T47D (cell line): ENCODE data around the gene BTLA.
"Not testable (repeated sequence)": the region's sequence is repeated elsewhere in the genome, so short reads cannot be mapped to it uniquely, and the experiment has no call there.

Source experiments
- DNase-seq, 2 experiments: peaks; one replicate each; pipeline versions ENCODE4 v3.0.0 to v3.0.0-alpha.2; 2011 to 2012; ENCODE audit warnings: low read depth in 1 of 2, low spot score in 1 of 2
- JUND ChIP-seq: IDR thresholded peaks from 2 replicates; pipeline ENCODE4 v1.6.1; 2012; ENCODE audit warnings: low read depth
- in situ Hi-C: cut with HindIII; loops from 2 replicates; pipeline ENCODE4 v1.10.0; 2016; ENCODE audit warnings: low sequenced_read_pairs, low pct_unique_long_range_greater_than_20kb

BTLA gene

DNA sequence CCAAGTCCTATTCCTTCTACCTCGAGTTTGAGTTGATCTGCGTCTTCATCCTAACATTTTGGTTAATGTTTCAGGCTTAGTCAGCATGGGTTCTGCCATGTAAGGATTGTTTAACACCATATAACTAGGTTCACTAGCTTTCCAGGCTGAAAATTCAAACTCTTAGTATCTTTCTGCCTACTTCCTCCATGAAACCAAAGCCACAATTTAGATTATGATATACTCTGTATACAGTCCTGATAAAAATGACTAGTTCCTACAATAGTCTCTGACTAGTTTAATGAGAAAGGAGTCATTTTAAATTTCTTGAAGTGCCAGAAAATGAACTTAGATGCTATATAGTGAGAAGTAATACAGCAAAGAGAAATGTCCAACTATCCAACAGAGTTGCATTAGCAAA is 6.6 kb upstream of the BTLA start:
- TF ChIP-seq JUND, result no peak
- in situ Hi-C loops, result no loop called here
- no peak for DNase-seq

DNA sequence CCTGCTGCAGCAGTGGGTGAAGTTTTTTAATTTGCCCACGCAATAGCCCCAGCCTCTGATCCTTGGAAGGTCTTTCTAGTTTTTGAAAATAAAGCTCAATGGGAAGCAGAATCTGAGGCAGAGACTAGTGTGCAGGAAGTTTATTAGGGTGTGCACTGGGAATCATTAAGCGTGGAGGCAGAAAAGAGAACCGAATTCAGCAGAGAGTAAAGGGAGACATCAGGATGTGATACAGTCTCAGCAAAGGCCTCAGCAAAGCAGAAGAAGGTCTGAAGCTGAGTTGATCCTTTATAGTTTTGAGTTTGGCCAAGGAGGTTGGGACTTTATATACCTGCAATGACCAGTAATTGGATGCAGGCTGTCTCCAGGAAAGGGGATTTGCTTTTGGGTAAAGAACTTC is 4.9 kb upstream of the BTLA start:
- in situ Hi-C loops, result no loop called here
- DNase-seq, result no peak
- no peak for TF ChIP-seq JUND

DNA sequence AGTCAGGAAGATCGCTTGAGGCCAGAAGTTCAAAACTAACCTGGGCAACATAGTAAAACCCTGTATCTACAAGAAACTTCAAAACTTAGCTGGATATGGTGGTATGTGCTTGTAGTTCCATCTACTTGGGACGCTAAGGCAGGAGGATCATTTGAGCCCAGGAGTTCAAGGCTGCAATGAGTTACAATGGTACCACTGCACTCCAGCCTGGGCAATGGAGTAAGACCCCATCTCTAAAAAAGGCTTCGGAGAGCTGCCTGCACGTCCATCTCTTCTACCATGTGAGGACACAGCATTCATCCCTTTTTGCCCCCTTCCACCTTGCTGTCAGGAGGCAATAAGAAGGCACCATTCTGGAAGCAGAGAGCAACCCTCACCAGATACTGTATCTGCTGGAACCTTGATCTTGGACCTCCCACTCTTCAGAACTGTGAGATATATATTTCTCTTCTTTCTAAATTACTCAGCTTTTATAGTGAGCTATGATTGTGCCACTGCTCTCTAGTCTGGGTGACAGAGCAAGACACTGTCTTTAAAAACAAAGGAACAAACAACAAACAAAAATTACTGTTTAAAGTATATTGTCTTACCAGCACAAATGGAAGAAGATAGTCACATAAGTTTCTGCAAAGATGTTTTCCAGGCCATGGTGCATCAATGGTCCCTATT is 4.2 kb upstream of the BTLA start:
- DNase-seq, result no peak
- in situ Hi-C loops, result no loop called here
- TF ChIP-seq JUND, result no peak

DNA sequence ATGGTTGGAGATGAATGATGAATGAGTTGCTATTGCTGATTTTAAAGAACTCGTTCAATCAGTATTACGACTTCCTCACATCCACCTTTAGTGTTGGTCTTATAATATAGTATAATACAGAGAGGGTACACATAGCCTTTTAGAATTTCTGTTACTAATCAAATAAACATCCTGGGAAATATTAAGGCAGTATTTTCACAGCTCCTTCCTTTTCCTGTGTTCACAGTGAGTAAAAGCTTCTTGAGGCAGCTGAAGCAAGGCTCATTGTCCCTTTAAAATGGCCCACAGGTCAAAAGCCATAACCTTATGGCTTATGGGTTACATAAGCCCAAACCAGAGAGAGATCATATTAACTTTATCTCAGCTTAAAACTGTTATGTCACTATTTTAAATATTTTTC is 1.3 kb upstream of the BTLA start:
- no peak for DNase-seq
- TF ChIP-seq JUND, result no peak
- in situ Hi-C loops, result no loop called here

DNA sequence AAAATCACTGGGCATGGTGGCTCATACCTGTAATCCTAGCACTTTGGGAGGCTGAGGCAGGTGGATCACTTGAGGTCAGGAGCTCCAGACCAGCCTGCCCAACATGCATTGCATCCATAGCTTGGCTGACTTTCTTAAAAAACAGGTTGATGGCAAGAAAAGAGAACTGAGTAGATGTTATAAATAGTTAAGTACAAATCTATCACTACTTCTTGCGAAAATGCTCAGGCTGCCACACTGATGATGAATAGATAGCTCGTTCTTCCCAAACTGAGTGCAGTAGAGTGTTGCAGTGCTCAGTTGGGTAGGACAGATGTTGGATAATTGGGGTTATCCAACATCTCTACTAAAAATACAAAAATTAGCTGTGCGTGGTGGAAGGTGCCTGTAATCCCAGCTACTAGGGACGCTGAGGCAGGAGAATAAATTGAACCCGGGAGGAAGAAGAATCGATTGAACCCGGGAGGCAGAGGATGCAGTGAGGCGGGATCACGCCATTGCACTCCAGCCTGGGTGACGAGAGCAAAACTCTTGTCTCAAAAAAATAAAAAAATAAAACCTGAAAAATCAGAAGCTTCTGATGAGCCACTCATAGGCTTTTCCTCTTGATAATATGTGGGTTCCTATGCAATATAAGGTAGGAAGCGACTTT is 1.2 kb downstream of the BTLA start:
- no peak for DNase-seq
- TF ChIP-seq JUND, result no peak
- in situ Hi-C loops, result no loop called here

DNA sequence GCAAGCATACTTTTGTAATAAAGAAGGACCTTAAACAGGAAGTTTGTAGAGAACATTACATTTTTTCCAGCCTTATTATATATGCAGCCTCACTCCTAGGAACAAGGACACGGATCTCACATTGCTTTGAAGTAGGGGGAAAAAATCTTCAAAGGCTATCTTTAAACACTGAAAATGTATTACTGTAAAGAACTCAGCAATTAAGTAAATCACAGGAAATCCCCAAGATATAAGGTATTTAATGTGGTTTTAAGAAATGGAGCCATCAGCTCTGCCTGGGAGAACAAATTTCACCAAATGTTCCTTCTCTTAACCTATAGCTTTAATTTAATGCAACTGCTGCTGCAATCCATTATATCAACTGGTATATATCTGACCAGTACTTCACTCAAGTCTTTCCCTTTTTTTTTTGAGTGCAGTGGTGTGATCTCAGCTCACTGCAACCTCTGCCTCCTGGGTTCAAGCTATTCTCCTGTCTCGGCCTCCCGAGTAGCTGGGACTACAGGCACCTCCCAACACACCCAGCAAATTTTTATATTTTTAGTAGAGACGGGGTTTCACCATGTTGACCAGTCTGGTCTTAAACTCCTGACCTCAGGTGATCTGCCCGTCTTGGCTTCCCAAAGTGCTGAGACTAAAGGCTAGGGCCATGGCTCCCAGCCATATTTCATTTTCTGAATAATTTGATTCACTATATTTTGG is 2.8 kb downstream of the BTLA start:
- no peak for TF ChIP-seq JUND
- no peak for DNase-seq
- in situ Hi-C loops, result no loop called here

DNA sequence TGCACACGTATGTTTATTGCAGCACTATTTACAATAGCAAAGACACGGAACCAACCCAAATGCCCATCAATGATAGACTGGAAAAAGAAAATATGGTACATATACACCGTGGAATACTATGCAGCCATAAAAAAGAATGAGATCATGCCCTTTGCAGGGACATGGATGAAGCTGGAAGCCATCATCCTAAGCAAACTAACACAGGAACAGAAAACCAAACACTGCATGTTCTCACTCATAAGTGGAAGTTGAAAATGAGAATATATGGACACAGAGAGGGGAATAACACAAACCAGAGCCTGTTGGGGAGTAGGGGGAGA is 4.9 kb downstream of the BTLA start:
- in situ Hi-C loops, DNase-seq: not testable (repeated sequence)

DNA sequence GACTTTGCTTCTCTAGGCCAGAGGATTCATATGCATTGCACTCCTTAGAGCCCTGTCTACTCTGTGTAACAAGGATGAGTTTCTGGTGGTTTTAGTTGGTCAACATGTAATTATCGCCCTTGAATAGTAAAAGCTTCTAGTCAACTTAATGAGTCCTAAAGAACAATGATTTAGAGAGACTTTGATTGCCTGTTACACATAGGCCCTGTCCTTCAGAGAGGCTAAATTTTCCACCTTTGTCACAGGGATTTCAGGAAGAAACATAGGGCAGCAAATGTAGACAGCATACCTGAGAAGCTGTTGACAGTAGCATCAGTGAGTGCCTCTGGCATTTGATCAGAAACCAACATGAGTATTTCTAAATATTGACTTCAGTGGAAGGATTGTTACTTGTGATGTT is 7.1 kb downstream of the BTLA start:
- DNase-seq, result peak in 1 of 2 experiments; percentile 36
- in situ Hi-C loops, result no loop called here
- TF ChIP-seq JUND, result no peak

DNA sequence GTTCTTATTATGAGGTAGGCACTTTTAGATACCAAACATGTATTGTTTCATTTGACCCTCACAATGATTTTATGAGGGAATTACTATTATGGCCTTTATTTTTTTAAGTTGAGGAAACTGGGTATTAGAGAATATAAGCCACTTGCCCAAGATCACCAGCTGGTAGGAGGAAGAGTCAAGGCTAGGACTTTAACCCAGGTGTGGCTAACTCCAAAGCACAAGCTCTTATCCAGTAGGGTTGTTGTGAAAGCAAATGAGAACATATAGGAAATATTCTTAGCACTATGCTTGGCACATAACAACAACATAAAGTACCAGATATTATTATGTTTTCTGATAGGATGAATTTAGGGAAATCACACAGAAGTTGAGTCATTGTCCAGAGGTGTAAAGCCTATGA is 7.9 kb downstream of the BTLA start:
- in situ Hi-C loops, result no loop called here
- TF ChIP-seq JUND, result no peak
- no peak for DNase-seq

DNA sequence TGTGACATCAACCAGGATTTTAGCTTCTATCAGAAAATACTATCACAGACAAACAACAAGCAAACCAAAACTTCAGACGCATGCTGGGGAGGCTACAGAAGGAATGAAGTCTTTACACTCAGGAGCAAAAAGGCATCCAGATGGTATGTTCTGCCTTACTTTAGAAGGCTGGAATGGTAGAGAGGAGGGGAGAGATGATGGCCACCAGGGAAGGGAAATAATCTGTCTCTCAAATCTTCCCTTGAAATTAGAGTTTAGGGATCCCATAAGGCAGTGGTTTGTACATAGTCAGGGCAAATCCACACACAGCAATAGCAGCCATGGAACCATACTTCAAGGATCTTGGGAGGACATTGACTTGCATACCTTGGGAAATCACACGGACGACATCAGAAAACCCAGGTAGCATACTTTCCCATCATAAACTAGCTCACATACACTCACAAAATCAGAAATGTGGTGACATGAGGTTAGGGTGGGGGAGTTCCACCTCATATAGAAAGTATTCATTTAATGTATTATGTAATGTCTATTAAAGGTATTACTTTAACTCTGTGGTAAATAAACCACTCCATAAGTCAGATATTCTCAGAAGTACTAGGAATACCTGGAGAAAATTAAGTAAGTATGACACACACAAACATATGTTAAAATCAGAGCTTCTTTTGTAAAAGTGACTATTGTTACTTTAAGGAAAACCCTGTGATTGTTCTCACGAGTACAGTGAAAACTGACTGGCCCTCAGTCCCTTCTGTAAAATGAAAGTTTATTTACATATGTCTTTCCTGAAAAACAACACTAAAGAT is 9.4 kb downstream of the BTLA start:
- DNase-seq, result no peak
- no peak for TF ChIP-seq JUND
- in situ Hi-C loops, result no loop called here

DNA sequence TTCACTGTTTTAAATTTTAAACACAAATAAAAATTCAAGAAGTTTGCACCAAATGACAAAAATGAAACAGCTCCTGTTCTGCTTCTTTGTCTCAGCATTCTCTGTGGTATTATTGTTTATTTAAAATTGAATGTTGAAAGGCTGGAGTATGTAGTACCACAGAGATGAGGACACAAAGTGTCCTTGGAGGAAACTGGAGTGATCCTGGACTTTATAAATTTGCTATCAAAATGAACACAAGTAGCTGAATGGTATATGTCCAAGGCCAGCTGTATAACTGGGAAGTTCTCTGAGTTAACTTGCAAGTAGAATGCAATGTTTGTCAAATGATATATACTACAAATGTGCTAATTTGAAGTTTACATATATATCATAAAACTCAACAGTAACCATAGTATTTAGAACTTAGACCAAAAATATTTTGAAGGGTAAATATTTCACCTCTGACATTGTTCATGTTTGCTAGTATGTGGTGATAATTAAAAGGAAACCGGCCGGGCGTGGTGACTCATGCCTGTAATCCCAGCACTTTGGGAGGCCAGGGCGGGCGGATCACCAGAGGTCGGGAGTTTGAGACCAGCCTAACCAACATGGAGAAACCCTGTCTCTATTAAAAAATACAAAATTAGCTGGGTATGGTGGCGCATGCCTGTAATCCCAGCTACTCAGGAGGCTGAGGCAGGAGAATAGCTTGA is 12.3 kb downstream of the BTLA start:
- no peak for DNase-seq
- in situ Hi-C loops, result no loop called here
- TF ChIP-seq JUND, result no peak

DNA sequence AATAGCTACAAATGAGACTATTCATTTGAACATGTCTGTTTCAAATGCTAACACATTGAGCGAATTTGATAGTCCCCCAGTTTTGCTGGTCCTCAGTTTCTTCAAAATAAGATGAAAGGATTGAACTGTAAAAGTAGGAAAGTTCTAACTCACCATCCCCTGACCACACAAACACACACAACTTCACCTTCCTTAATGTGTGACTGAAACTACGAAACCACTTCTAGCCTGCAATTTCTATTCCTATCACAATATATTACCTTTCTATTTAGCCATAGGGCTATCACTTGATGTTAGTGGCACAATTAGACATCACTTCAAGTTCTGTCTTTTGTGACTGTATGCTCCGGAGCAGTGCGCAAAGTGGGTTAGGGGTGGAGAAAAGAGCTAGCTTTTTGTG is 14.9 kb downstream of the BTLA start:
- DNase-seq, result no peak
- no peak for TF ChIP-seq JUND
- in situ Hi-C loops, result no loop called here
